A673 (cell line): ENCODE data around the gene SLC31A2. TPM values are rescaled to one million over a fixed set of nuclear protein-coding genes. Genes with fewer than 3 reads are reported as not detected.

Experiments
- BruUV-seq: library from RNA; stranded (reverse); fragments of 400-500 nt; replicated peaks from 2 replicates; lab custom pipeline; 2021; lab: Mats Ljungman, UMichigan
- CTCF ChIA-PET: fragments of 300-600 bp; sonication (Branson Sonifier 250); formaldehyde crosslinking; loops from one replicate; lab custom pipeline; 2022; ENCODE audit warnings: antibody characterized with exemption; lab: Charles Lee
- POLR2A ChIA-PET: fragments of 300-600 bp; sonication (Branson Sonifier 250); formaldehyde crosslinking; loops from one replicate; lab custom pipeline; 2022; ENCODE audit warnings: antibody characterized with exemption; ENCODE audit not compliant: low non-redundant PET; lab: Charles Lee
- DNase-seq: peaks from one replicate; pipeline ENCODE4 v3.0.0-alpha.2; 2015; ENCODE audit warnings: low spot score
- H3K27ac ChIP-seq: fragments of 200-600 bp; sonication (generic); 2 replicates; pipeline ENCODE4 v1.5.1; 2016; ENCODE audit warnings: mixed run types, low read depth, mild to moderate bottlenecking, mixed read lengths, antibody characterized with exemption, low read length; ENCODE audit not compliant: poor library complexity, severe bottlenecking
- H3K27me3 ChIP-seq: fragments of 200-600 bp; sonication (generic); replicated peaks from 2 replicates; pipeline ENCODE4 v1.6.1; 2017; ENCODE audit warnings: mixed run types, low read depth, mild to moderate bottlenecking, mixed read lengths, antibody characterized with exemption, low read length; ENCODE audit not compliant: insufficient read depth, poor library complexity
- H3K36me3 ChIP-seq: fragments of 200-600 bp; sonication (generic); 2 replicates; pipeline ENCODE4 v1.6.1; 2016; ENCODE audit warnings: mixed run types, mild to moderate bottlenecking, mixed read lengths, antibody characterized with exemption, low read length; ENCODE audit not compliant: insufficient read depth, poor library complexity, severe bottlenecking
- H3K4me1 ChIP-seq: fragments of 200-600 bp; sonication (generic); 2 replicates; pipeline ENCODE4 v1.6.1; 2017; ENCODE audit warnings: mixed run types, mild to moderate bottlenecking, mixed read lengths, antibody characterized with exemption, low read length; ENCODE audit not compliant: insufficient read depth, poor library complexity, severe bottlenecking
- H3K4me3 ChIP-seq: fragments of 200-600 bp; sonication (generic); 2 replicates; pipeline ENCODE4 v1.5.1; 2016; ENCODE audit warnings: low read depth, mixed run types, mild to moderate bottlenecking, mixed read lengths, low read length; ENCODE audit not compliant: poor library complexity, severe bottlenecking
- H3K9me3 ChIP-seq: fragments of 200-600 bp; sonication (generic); 2 replicates; pipeline ENCODE4 v1.6.1; 2016; ENCODE audit warnings: mixed run types, low read depth, mild to moderate bottlenecking, mixed read lengths, antibody characterized with exemption, low read length; ENCODE audit not compliant: poor library complexity, severe bottlenecking
- EZH2 ChIP-seq: fragments of 200-600 bp; sonication (generic); IDR thresholded peaks from 2 replicates; pipeline ENCODE4 v1.6.1; 2017; ENCODE audit warnings: borderline replicate concordance, low read depth, mild to moderate bottlenecking, mixed read lengths, antibody characterized with exemption, low read length; ENCODE audit not compliant: poor library complexity, severe bottlenecking
- intact Hi-C: fragments of 100-400 bp; cut with micrococcal nuclease; formaldehyde crosslinking; loops from one replicate; pipeline ENCODE4 v1.10.0; 2022; ENCODE audit not compliant: unreplicated experiment
- total RNA-seq: library from RNA; stranded (reverse); gene quantifications from 2 replicates; pipeline ENCODE4 v1.2.3, GENCODE V29; 2021
- TF ChIP-seq, protein P1 (sequence below): fragments of 300-800, 200-600 bp; sonication (generic); conservative IDR thresholded peaks from 2 replicates; pipeline ENCODE4 v1.5.1; 2017; ENCODE audit warnings: low read depth, mild to moderate bottlenecking, antibody characterized with exemption, low read length, moderate library complexity, mixed read lengths

The SLC31A2 gene
- total RNA-seq, 1 experiment from 2014 or later = 2.8 TPM

- H3K27me3 ChIP-seq = no peaks in the 10 kb centered on the region
- no peaks in the 10 kb centered on the region for H3K4me1 ChIP-seq
- ChIA-PET CTCF (no interaction called here), POLR2A (no interaction called here)
- H3K9me3 ChIP-seq = no peaks in the 10 kb centered on the region
- no peak overlapping the region for H3K4me3 ChIP-seq
- H3K36me3 ChIP-seq = peaks cover 10% of the 10 kb centered on the region
- intact Hi-C loops = no loop called here
- TF ChIP-seq EZH2 = no peak
- TF ChIP-seq, protein P1, sequence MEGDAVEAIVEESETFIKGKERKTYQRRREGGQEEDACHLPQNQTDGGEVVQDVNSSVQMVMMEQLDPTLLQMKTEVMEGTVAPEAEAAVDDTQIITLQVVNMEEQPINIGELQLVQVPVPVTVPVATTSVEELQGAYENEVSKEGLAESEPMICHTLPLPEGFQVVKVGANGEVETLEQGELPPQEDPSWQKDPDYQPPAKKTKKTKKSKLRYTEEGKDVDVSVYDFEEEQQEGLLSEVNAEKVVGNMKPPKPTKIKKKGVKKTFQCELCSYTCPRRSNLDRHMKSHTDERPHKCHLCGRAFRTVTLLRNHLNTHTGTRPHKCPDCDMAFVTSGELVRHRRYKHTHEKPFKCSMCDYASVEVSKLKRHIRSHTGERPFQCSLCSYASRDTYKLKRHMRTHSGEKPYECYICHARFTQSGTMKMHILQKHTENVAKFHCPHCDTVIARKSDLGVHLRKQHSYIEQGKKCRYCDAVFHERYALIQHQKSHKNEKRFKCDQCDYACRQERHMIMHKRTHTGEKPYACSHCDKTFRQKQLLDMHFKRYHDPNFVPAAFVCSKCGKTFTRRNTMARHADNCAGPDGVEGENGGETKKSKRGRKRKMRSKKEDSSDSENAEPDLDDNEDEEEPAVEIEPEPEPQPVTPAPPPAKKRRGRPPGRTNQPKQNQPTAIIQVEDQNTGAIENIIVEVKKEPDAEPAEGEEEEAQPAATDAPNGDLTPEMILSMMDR = no peak
- DNase-seq = no peak
- no TSS peak for BruUV-seq
- no peak overlapping the region for H3K27ac ChIP-seq
These were observed 41.6 kb downstream of the SLC31A2 start for GRCh38 chr9:113192455-113192854.

DNA sequence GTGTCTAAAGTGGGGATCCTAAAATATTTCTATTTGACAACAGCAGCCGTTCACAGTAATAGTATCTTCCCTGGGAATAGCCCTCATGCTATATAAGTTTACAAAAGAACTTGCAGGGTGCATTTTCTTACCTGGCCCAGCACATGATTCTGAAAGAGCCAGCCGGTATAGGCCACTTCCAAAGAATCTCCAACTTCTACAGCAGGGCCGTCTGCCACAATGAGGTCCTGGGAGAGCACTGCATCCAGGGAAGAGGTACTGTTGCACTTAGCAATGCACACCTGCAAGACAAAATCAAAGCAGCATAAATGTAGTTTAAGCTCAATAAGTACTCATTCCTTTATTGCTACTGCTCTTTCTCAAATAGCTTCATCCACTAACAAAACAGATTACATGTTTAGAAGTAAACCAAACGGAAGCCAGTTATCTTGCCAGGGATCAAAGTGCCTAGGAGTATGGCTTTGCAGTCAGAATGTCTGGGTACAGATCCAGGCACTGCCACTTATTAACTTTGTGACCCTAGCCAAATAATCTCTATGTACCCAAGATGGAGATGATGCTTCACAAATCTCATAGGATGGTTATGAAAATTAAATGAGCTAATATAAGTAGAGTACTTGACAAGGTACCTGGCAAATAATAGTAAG lies 49.0 kb downstream of the SLC31A2 start:
- no TSS peak for BruUV-seq
- Histone ChIP-seq H3K27me3 (no peaks in the 10 kb centered on the region), H3K4me3 (no peak overlapping the region), H3K36me3 (peaks cover 29% of the 10 kb centered on the region), H3K9me3 (no peaks in the 10 kb centered on the region), H3K4me1 (no peaks in the 10 kb centered on the region), H3K27ac (no peak overlapping the region)
- DNase-seq = no peak
- POLR2A ChIA-PET = no interaction called here
- no peak for TF ChIP-seq EZH2
- TF ChIP-seq, protein P1 = no peak
- CTCF ChIA-PET = no interaction called here
- intact Hi-C loops = no loop called here

GRCh38 chr9:113205432-113205831 lies 54.6 kb downstream of the SLC31A2 start:
- H3K36me3 ChIP-seq = peaks cover 24% of the 10 kb centered on the region
- H3K27me3 ChIP-seq = no peaks in the 10 kb centered on the region
- no peak for DNase-seq
- H3K4me1 ChIP-seq = peaks cover 16% of the 10 kb centered on the region
- ChIA-PET CTCF (no interaction called here), POLR2A (no interaction called here)
- intact Hi-C loops = no loop called here
- no peaks in the 10 kb centered on the region for H3K9me3 ChIP-seq
- no peak overlapping the region for H3K27ac ChIP-seq
- BruUV-seq = no TSS peak
- no peak for TF ChIP-seq EZH2
- TF ChIP-seq, protein P1 = no peak
- H3K4me3 ChIP-seq = no peak overlapping the region
